Progenitor cell of endocrine pancreas (in vitro differentiated cells): ENCODE measurements around the gene PSMD1. TPM values are rescaled to one million over a fixed set of nuclear protein-coding genes. Genes with fewer than 3 reads are reported as not detected.
A peak's percentile ranks its signal among the peaks of the same experiment; 100 is the strongest.

Experiments used
- DNase-seq: peaks from one replicate; pipeline ENCODE4 v3.0.0; 2021; ENCODE audit warnings: low spot score; ENCODE audit not compliant: unreplicated experiment
- H3K27ac Mint-ChIP-seq: 2 replicates; pipeline ENCODE4 v1.8.0; 2021; ENCODE audit warnings: mild to moderate bottlenecking, moderate library complexity, mixed read lengths
- H3K27me3 Mint-ChIP-seq: 2 replicates; pipeline ENCODE4 v1.8.0; 2021; ENCODE audit warnings: mixed read lengths
- H3K36me3 Mint-ChIP-seq: 2 replicates; pipeline ENCODE4 v1.8.0; 2022; ENCODE audit warnings: mixed read lengths; ENCODE audit not compliant: insufficient read depth
- H3K4me1 Mint-ChIP-seq: 2 replicates; pipeline ENCODE4 v1.8.0; 2021; ENCODE audit warnings: low read depth, mixed read lengths
- H3K4me3 Mint-ChIP-seq: 2 replicates; pipeline ENCODE4 v1.8.0; 2021; ENCODE audit warnings: low read depth, mild to moderate bottlenecking, moderate library complexity, mixed read lengths
- H3K9me3 Mint-ChIP-seq: 2 replicates; pipeline ENCODE4 v1.8.0; 2021; ENCODE audit warnings: low read depth, mixed read lengths
- total RNA-seq: library from RNA; stranded (reverse); gene quantifications from 2 replicates; pipeline ENCODE4 v1.2.1, GENCODE V29; 2021
- TF ChIP-seq, protein P1 (sequence below): fragments of 200-600 bp; sonication (generic); IDR thresholded peaks from one replicate; pipeline ENCODE4 v1.5.0; 2021; ENCODE audit warnings: antibody characterized with exemption, mild to moderate bottlenecking; ENCODE audit not compliant: unreplicated experiment

The PSMD1 gene
- total RNA-seq, 1 donor from 2014 or later = 99.0 TPM

DNA sequence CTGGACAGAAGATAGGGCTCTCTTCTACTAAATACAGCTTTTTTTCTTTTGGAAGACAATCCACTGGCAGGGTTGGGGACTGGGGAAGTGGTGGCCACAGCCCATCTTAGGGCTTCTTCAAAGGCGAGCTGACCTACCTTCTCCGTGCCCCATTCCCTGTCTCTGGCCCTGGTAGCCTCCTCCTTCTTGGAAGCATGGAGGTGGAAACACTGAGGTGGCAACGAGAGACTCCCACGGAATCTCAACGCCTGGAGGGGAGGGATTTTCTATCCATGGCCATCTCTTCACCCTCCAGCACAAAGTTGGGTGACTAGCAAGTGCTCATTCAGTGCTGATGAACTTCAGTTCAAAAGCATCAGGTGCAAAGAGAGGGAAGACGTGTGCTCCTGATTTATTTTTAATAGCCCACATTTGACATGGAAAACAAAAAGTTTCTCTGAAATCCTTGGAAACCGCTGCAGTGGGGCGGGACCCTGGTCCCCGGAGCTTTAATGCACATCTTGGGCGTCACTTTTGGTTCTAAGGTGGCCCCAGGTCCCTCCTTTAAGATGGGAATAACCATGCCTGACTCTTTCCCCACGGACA is 141.1 kb downstream of the PSMD1 start:
- H3K36me3 Mint-ChIP-seq = peaks cover 7% of the 10 kb centered on the region
- H3K27me3 Mint-ChIP-seq = no peaks in the 10 kb centered on the region
- no peak for DNase-seq
- TF ChIP-seq, protein P1, sequence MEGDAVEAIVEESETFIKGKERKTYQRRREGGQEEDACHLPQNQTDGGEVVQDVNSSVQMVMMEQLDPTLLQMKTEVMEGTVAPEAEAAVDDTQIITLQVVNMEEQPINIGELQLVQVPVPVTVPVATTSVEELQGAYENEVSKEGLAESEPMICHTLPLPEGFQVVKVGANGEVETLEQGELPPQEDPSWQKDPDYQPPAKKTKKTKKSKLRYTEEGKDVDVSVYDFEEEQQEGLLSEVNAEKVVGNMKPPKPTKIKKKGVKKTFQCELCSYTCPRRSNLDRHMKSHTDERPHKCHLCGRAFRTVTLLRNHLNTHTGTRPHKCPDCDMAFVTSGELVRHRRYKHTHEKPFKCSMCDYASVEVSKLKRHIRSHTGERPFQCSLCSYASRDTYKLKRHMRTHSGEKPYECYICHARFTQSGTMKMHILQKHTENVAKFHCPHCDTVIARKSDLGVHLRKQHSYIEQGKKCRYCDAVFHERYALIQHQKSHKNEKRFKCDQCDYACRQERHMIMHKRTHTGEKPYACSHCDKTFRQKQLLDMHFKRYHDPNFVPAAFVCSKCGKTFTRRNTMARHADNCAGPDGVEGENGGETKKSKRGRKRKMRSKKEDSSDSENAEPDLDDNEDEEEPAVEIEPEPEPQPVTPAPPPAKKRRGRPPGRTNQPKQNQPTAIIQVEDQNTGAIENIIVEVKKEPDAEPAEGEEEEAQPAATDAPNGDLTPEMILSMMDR = no peak
- peak overlapping the region; percentile 94 for H3K27ac Mint-ChIP-seq
- peaks cover 10% of the 10 kb centered on the region for H3K4me1 Mint-ChIP-seq
- H3K4me3 Mint-ChIP-seq = peak overlapping the region; percentile 97
- H3K9me3 Mint-ChIP-seq = no peaks in the 10 kb centered on the region

DNA sequence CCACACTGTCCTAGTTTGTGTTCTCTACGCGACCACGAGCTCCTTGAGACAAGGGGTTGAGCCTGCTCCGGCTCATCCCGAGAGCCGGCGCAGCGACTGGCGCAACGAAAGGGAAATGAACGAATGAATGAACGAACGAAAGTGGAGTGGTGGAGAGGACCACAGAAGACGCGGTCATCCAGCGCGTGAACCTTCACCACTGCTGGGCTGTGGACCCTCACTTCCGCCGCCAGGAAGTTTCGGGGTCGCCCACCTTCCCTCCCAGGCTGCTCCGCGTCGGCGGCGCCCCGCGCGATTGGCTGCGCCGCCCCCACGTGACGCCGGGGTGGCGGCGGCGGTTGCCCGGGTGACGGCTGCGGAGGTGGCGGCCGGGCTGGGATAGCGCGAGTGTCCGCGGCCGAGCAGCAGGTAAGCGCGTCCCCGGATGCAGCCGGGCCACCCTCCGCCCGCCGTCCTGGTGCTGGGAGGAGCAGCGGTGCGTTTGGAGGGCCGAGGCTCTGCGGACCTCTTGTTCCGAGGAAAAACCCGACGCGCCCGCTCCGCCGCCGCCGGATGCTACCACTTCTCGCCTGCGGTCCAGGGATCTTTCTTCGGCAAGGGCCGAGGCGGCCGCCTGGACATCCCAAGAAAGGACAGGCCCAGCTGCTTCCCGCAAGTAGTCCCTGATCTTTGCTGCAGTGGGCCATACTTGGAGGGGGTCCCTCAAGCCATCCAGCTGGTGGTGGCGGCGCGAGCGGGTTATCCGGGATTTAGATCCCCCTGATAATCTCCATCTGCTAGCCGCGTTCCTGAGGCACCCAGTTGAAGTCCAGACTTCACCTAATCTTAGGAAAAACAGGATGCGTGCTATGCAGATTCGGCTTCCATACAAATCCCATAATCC is 141.9 kb downstream of the PSMD1 start, which contains the start of gene ARMC9:
ARMC9 (plus strand) TSS at position 341 of the 883 bp plus-strand sequence. CDS start 7,608 bp downstream, outside the sequence.
- Mint-ChIP-seq H3K27me3 (no peaks in the 10 kb centered on the region), H3K27ac (peak within 1 kb of the TSS; percentile 95), H3K9me3 (no peaks in the 10 kb centered on the region), H3K4me3 (peak within 1 kb of the TSS; percentile 97), H3K36me3 (peaks cover 12% of the 10 kb centered on the region), H3K4me1 (peaks cover 10% of the 10 kb centered on the region)
- TF ChIP-seq, protein P1 = no peak
- DNase-seq = peak; percentile 78

DNA sequence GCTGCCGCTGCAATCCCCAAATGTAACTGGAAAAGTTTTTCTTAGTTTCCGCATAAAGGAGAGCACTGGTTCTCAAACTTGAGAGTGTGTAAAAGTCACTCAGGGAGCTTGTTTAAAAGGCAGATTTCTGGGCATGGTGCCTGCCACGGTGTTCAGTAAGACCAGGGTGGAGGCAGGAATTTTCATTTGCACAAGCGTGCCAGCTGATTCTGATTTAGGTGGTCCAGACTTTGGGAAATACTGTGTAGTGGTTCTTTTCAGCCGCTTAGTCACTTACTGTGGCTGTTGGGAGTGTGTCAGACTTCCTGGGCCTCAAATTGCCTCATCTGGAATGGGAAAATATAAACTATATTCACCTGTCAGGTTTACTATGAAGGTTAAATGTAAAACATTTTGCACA is 142.6 kb downstream of the PSMD1 start:
- Mint-ChIP-seq H3K9me3 (no peaks in the 10 kb centered on the region), H3K27ac (peak overlapping the region; percentile 95), H3K4me1 (peaks cover 10% of the 10 kb centered on the region), H3K27me3 (no peaks in the 10 kb centered on the region), H3K4me3 (peak overlapping the region; percentile 92), H3K36me3 (peaks cover 14% of the 10 kb centered on the region)
- DNase-seq = no peak
- TF ChIP-seq, protein P1 = no peak

GRCh38 chr2:231200805-231201474 is 144.3 kb downstream of the PSMD1 start:
- Mint-ChIP-seq H3K36me3 (peaks cover 16% of the 10 kb centered on the region), H3K4me1 (peaks cover 10% of the 10 kb centered on the region), H3K27ac (no peak overlapping the region), H3K27me3 (no peaks in the 10 kb centered on the region), H3K9me3 (no peaks in the 10 kb centered on the region), H3K4me3 (peak overlapping the region; percentile 14)
- TF ChIP-seq, protein P1 = no peak
- no peak for DNase-seq

DNA sequence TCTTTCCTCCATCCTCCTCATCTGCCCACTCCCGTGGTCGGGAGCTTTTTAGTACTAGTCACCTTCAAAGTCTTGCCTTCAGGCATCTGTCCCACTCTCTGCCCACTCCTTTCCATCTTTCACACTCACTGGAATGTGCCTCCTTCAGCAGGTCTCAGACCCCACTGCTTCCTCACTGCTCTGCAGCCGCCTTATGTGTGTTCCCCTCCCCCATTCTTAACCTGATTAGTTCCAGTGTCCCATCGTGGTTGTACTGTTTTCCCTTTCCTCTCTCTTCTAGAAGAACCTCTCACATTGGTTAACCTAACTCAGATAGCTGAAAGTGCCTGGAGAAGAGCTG is 144.8 kb downstream of the PSMD1 start:
- Mint-ChIP-seq H3K4me1 (peaks cover 10% of the 10 kb centered on the region), H3K27me3 (no peaks in the 10 kb centered on the region), H3K36me3 (peaks cover 17% of the 10 kb centered on the region), H3K27ac (no peak overlapping the region), H3K9me3 (no peaks in the 10 kb centered on the region), H3K4me3 (peak overlapping the region; percentile 14)
- TF ChIP-seq, protein P1 = no peak
- DNase-seq = no peak
